Measurements from ENCODE around the gene DUSP18. TPM values are rescaled to one million over a fixed set of nuclear protein-coding genes. Genes with fewer than 3 reads are reported as not detected.
"Not testable (repeated sequence)": the region's sequence is repeated elsewhere in the genome, so short reads cannot be mapped to it uniquely, and the experiment has no call there.

The DUSP18 gene
- total and polyA plus RNA-seq, 4 donors: 7.9 to 27.1 (median 12.6) TPM

DNA sequence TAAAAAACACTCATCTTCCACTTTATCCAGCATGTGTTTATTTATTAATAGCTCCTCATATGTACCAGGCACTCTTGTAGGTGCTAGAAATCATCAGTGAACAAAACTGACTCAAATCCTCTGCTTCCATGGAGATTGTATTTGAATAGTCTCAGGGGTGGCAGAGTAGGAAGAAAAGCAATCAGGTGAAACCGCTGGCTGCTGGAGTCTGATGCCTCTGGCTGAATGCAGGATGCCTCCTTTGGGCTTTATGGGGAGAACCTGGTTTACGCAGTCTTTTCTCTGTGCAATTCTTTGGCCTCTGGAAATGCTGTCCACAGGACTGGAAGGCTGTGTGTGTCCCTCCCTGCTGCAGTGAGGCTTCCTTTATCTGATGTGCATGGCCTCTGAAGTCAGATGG, 14.2 kb upstream of the DUSP18 start:
- TF ChIP-seq, protein P1, sequence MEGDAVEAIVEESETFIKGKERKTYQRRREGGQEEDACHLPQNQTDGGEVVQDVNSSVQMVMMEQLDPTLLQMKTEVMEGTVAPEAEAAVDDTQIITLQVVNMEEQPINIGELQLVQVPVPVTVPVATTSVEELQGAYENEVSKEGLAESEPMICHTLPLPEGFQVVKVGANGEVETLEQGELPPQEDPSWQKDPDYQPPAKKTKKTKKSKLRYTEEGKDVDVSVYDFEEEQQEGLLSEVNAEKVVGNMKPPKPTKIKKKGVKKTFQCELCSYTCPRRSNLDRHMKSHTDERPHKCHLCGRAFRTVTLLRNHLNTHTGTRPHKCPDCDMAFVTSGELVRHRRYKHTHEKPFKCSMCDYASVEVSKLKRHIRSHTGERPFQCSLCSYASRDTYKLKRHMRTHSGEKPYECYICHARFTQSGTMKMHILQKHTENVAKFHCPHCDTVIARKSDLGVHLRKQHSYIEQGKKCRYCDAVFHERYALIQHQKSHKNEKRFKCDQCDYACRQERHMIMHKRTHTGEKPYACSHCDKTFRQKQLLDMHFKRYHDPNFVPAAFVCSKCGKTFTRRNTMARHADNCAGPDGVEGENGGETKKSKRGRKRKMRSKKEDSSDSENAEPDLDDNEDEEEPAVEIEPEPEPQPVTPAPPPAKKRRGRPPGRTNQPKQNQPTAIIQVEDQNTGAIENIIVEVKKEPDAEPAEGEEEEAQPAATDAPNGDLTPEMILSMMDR (IDR thresholded peaks at IDR 0.05; ENCODE audit: control extremely low read depth, extremely low read depth): no peak
- Histone ChIP-seq H3K9ac (ENCODE audit: insufficient read depth in 1 of 2, low read length in 2 of 2) (no peak overlapping the region), H3K9me3 (ENCODE audit: control insufficient read depth in 4 of 4, insufficient read depth in 3 of 4, low read length in 3 of 4) (no peaks in the 10 kb centered on the region), H3K27me3 (ENCODE audit: control insufficient read depth in 3 of 3, insufficient read depth in 3 of 3, low read length in 2 of 3) (peaks cover 0 to 7% (median 0%) of the 10 kb centered on the region in 3 donors), H3K4me1 (ENCODE audit: control insufficient read depth in 5 of 5, insufficient read depth in 5 of 5, low read length in 5 of 5) (no peaks in the 10 kb centered on the region), H3K27ac (ENCODE audit: low read depth in 1 of 2, low read length in 1 of 2) (no peak overlapping the region), H3K36me3 (ENCODE audit: control insufficient read depth in 4 of 4, insufficient read depth in 4 of 4, low read length in 4 of 4) (no peaks in the 10 kb centered on the region), H3K4me3 (no peak overlapping the region)
- 81 to 86% methylated on average over 2 of the region's 2 CpGs for WGBS, 2 donors
- DNase-seq (no peak), ATAC-seq (ENCODE audit: insufficient read depth, low FRiP score) (no peak)

DNA sequence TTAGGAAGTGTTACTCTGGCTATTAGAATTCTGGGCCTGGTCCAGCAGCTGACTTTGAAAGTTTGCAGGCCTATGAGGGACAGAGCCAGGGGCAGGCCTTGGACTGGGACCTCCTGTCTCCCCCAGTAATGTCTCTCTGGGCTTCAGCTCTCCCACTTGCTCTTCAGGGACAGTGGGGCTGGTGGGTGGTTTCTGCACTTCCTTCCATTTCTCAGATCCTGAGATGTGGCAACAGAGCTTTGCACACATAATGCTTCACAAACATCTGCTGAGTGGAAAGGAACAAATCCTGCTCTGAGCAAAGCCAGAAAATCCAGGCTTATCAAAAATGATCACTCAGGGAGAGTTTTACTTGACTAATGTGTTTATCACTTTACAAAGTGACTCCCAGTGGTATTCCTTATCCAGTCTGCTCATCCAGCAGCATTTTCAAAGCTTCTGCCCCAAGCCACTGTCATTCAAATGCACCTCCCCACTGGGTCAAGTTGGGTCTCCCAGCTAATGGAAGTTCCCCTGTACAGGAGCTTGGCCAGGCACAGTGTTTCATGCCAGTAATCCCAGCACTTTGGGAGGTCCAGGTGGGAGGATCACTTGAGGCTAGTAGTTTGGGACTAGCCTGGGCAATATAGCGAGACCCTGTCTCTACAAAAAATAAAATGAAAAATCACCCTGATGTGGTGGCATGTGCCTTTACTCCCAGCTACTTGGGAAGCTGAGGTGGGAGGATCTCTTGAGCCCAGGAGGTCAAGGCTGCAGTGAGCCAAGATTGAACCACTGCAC, 13.5 kb upstream of the DUSP18 start:
- ATAC-seq (ENCODE audit: insufficient read depth, low FRiP score): no peak
- no peak overlapping the region for H3K4me3 ChIP-seq
- H3K36me3 ChIP-seq (ENCODE audit: control insufficient read depth in 4 of 4, insufficient read depth in 4 of 4, low read length in 4 of 4): no peaks in the 10 kb centered on the region
- no peak for DNase-seq
- H3K9ac ChIP-seq (ENCODE audit: insufficient read depth in 1 of 2, low read length in 2 of 2): no peak overlapping the region
- H3K27me3 ChIP-seq (ENCODE audit: control insufficient read depth in 3 of 3, insufficient read depth in 3 of 3, low read length in 2 of 3): peaks cover 0 to 7% (median 0%) of the 10 kb centered on the region in 3 donors
- H3K27ac ChIP-seq (ENCODE audit: low read depth in 1 of 2, low read length in 1 of 2): no peak overlapping the region
- TF ChIP-seq, protein P1 (IDR thresholded peaks at IDR 0.05; ENCODE audit: control extremely low read depth, extremely low read depth): no peak
- no peaks in the 10 kb centered on the region for H3K4me1 ChIP-seq (ENCODE audit: control insufficient read depth in 5 of 5, insufficient read depth in 5 of 5, low read length in 5 of 5)
- H3K9me3 ChIP-seq (ENCODE audit: control insufficient read depth in 4 of 4, insufficient read depth in 3 of 4, low read length in 3 of 4): no peaks in the 10 kb centered on the region
- 96 to 100% methylated on average over 1 of the region's 1 CpG for WGBS, 2 donors

DNA sequence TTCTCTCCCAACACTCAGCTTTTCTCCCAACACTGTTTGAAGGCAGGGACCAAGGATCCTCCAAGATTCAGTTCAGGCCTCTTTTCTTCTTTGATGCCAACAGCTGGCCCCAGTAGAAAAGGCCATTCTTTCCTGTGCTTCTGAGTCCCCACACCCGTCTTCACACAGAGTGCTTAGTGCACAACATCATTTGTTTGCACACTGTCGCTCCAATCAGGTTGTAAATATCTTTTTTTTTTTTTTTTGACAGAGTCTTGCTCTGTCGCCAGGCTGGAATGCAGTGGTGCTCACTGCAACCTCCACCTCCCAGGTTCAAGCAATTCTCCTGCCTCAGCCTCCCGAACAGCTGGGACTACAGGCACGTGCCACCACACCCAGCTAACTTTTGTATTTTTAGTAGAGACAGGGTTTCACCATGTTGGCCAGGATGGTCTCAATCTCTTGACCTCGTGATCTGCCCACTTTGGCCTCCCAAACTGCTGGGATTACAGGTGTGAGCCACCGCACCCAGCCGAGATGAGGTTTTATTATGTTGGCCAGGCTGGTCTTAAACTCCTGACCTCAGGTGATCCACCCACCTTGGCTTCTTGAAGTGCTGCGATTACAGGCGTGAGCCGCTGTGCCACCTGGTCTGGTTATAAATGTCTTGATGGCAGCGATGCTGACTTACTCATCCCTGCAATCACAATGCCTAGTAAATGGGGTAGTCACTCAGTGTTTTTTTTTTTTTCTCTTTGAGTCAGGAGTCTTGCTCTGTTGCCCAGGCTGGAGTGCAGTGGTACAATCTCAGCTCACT, 12.4 kb upstream of the DUSP18 start:
- 85 to 87% methylated on average over 12 of the region's 12 CpGs for WGBS, 2 donors
- not testable (repeated sequence) for DNase-seq; ATAC-seq (ENCODE audit: insufficient read depth, low FRiP score)

DNA sequence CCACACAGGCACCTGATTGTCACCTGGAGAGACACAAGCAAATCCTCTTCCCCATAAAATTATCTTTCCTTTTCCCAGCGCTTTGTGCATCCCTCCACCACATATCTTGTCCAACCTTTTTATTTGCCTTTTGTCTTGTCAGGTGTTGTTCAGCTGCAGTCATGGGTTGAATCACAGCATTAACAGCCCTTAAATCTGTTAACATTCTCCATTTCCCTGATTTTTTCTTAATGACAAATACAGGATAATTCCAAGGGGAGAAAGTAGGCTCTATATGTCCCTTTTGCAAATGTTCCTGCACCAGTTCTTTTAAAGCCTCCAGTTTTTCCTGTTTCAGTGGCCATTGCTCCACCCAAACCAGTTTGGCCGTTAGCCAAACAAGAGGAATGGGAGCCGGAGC, 8.9 kb upstream of the DUSP18 start:
- H3K36me3 ChIP-seq (ENCODE audit: control insufficient read depth in 4 of 4, insufficient read depth in 4 of 4, low read length in 4 of 4); H3K9ac ChIP-seq (ENCODE audit: insufficient read depth in 1 of 2, low read length in 2 of 2); H3K9me3 ChIP-seq (ENCODE audit: control insufficient read depth in 4 of 4, insufficient read depth in 3 of 4, low read length in 3 of 4); H3K4me1 ChIP-seq (ENCODE audit: control insufficient read depth in 5 of 5, insufficient read depth in 5 of 5, low read length in 5 of 5); ATAC-seq (ENCODE audit: insufficient read depth, low FRiP score); H3K27me3 ChIP-seq (ENCODE audit: control insufficient read depth in 3 of 3, insufficient read depth in 3 of 3, low read length in 2 of 3); H3K4me3 ChIP-seq; H3K27ac ChIP-seq (ENCODE audit: low read depth in 1 of 2, low read length in 1 of 2); DNase-seq: not testable (repeated sequence)
- 66 to 78% methylated on average over 3 of the region's 3 CpGs for WGBS, 2 donors

More for the DNA sequence above, 12.4 kb upstream of the DUSP18 start:
- not testable (repeated sequence) for H3K27me3 ChIP-seq (ENCODE audit: control insufficient read depth in 3 of 3, insufficient read depth in 3 of 3, low read length in 2 of 3); H3K9me3 ChIP-seq (ENCODE audit: control insufficient read depth in 4 of 4, insufficient read depth in 3 of 4, low read length in 3 of 4); H3K4me1 ChIP-seq (ENCODE audit: control insufficient read depth in 5 of 5, insufficient read depth in 5 of 5, low read length in 5 of 5); H3K9ac ChIP-seq (ENCODE audit: insufficient read depth in 1 of 2, low read length in 2 of 2); H3K36me3 ChIP-seq (ENCODE audit: control insufficient read depth in 4 of 4, insufficient read depth in 4 of 4, low read length in 4 of 4); H3K27ac ChIP-seq (ENCODE audit: low read depth in 1 of 2, low read length in 1 of 2); H3K4me3 ChIP-seq
